Stimulated activated CD8-positive, alpha-beta memory T cell treated with anti-CD3 and anti-CD28 coated beads, Interleukin-12 subunit alpha, Interleukin-12 subunit beta, amount 100 ng/mL, for 24 hours (primary cell): ENCODE results near the gene PCDHGC3.

ENCODE experiments used
- DNase-seq: peaks from one replicate; pipeline ENCODE4 v3.0.0-alpha.2; 2020; ENCODE audit errors: extremely low read depth

The PCDHGC3 gene

GRCh38 chr5:141508440-141508797, 32.7 kb downstream of the PCDHGC3 start:
- DNase-seq: no peak

DNA sequence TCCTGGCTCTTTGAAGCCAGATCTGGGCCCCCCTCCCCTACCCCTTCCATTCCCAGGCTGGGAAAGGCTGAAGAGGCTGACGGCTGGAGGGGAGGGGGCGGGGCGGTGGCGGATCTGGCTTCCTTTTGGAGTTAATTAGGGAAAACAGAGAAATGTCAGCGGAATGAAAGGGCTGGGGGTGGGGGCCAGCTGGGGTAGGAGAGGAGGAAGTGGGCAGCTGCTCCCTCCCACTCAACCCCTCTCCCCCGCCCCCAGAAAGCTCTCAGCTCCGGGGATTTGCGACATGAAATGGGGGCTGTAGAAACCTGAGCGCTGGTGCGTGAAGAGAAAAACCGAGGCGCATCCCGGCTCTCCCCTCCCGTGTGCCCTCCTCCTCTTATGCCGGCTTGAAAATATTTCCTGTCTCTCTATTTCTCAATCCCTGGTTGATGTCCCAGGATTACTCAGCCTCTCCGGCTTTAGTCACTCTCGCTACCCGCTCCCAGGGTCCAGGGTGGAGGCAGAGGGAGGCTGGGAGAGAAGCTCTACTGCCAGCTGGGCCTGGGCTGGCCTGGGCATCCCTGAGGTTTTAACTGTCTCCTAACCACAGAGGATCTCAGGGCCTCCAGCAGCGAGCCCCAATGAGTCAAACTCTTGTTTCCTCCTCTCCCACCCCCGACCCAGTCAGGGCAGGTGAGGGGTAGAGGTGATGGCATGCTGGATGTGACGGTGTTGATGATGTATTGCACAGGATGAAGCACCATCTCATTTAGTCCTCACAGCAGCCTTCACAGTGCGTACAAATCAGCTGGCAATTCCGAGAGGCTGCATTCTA, 33.2 kb downstream of the PCDHGC3 start:
- no peak for DNase-seq

DNA sequence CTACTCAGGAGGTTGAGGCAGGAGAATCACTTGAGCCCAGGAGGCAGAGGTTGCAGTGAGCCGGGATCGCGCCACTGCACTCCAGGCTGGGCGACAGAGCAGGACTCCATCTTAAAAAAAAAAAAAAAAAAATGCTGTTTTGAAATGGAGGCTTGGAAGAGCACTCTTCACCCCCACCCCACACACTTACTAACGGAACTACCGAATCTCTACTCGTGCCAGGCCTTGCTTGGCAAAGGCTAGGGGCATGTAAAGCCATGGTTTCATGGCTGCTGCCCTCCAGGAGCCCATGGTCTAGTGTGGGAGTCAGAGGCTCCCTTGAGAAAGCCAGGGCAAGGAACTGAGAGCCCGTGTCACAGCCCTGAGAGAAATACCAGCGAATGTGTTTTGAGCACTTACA, 34.4 kb downstream of the PCDHGC3 start:
- DNase-seq: no peak

- no peak for DNase-seq
These were observed 35.3 kb downstream of the PCDHGC3 start for GRCh38 chr5:141510850-141511601.

DNA sequence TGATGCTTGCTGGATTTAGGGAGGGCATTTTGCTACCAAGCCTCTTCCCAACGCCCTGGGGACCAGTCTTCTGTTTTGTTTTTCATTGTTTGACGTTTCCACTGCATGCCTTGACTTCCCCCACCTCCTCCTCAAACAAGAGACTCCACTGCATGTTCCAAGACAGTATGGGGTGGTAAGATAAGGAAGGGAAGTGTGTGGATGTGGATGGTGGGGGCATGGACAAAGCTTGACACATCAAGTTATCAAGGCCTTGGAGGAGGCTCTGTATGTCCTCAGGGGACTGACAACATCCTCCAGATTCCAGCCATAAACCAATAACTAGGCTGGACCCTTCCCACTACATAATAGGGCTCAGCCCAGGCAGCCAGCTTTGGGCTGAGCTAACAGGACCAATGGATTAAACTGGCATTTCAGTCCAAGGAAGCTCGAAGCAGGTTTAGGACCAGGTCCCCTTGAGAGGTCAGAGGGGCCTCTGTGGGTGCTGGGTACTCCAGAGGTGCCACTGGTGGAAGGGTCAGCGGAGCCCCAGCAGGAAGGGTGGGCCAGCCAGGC, 36.1 kb downstream of the PCDHGC3 start:
- no peak for DNase-seq

GRCh38 chr5:141512390-141512910, 36.7 kb downstream of the PCDHGC3 start:
- peak; percentile 56 for DNase-seq

DNA sequence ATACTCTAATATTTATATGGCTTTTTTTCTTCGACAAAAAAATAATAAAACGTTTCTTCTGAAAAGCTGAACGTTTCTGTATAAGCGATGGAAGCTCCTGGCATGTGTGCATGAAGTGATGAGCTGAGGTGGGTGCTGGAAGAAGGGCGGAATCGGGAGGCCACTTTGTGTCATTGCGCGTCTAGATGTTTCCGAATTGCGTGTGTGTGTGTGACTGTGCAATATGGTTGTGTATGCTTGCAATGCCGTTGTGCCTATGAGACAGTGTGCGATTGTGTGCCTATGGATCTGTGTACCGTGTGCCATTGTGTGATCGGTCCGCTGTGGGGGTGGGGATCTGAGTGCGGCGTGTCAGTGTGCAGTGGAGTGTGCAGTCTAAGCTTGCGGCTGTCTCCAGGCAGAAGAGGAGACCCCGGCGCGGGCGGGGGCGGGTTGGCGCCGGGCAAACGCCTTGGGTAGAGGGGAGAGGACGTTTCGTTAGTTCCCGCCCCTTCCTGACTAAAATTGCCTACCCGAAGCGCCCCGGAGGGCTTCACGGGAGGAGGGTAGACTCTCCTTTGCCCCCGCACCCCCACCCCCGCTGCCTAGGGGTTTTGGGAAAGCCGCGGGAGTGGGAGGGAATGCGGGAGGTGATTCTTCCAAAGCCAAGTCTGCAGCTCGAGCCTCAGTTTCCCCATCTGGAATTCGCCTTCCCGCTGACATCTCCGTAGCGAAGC, 37.3 kb downstream of the PCDHGC3 start:
- no peak for DNase-seq

GRCh38 chr5:141513627-141514329, 38.0 kb downstream of the PCDHGC3 start:
- DNase-seq: peak; percentile 36

DNA sequence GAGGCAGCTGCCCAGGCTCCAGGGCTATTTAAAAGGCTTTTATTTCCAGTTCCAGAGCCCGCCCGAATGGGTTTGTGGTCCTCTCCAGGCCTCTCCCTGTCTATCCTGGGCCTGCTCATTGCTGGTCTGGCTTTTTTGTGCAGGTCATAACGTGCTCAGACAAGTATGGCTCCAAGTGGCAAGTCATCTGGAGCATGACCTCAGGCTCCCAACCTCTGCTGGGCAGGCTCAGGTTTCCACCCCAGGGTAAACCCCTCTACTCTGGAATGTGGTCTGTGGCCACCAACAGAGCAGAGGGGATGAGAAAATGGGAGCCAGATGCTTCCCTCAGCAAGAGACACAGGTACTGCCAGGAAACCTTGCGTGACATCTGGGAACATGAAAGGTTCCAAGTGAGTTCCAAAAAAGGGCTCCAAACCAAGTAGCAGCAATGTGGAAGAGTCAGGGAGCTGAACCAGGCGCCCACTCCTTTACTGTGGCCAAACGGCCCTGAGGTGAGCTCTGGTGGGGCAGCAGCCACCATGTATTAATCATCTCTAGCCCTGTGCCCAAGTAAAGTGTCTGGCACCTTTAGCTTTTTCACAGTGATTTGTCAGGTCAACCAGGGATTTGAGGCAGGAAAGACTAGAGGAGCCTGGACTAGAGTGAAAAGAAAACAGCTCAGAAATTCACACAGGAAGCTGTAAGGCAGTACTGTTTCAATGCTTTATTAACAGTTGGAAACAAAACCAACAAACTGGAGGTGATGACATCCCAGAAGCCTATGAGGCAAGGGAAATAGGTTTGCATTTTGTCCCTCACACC, 38.8 kb downstream of the PCDHGC3 start:
- DNase-seq: no peak

GRCh38 chr5:141515141-141515540, 39.4 kb downstream of the PCDHGC3 start:
- no peak for DNase-seq

DNA sequence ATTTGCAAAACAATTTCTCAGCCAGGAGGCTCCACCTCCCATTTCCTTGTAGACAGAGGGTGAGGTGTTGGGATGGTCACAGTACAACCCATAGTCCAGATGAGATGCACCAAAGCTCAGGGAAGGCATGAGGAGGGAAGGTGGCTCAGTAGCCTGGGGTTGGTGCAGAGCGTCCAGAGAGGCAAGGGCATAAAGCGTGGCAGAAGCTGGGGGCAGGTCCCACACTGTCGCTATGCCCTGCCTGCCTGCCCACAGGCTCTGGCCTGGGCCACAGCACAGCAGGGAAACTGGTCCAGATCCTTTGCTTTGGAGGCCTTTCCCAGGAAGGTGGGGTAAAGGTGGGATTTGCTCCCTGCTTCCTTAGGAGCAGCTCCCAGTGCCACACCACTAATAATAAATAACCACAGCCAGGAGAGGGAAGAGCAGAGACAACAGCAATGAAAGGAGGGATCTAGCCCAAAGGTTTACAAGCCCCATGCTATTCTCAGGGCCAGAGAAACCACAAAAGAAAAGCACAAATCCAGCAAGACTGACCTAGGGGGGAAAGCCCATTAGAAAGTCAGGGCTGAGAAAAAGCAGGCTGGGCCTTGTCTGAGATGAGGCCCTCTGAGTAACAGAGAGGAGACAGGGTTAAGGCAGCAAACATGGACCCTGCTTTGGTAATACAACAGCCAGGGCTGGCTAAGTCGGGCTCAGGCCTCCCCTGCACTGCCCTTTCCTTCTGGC, 40.3 kb downstream of the PCDHGC3 start:
- no peak for DNase-seq

GRCh38 chr5:141516672-141517025, 40.9 kb downstream of the PCDHGC3 start:
- no peak for DNase-seq

DNA sequence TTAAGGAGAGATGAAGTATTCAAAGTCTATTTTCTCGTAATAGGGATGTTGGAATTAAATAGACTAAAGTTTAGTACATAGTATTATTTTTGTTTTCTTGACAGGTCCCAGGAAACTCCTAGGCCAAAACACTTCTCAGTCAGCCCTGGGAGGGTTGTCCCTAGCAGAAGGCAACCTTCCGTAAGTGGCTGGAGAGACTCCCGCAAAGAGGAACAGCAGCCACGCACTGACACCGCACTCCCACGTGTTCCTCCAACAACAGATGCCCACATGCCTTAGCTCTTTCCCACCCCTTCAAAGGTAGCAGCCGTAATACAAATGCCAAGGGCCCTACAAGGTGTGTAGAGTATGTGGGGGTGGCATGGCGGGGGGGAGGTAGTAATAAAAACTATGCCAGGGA, 41.5 kb downstream of the PCDHGC3 start:
- DNase-seq: no peak

- DNase-seq: no peak
These were observed 42.3 kb downstream of the PCDHGC3 start for GRCh38 chr5:141517880-141518617.

DNA sequence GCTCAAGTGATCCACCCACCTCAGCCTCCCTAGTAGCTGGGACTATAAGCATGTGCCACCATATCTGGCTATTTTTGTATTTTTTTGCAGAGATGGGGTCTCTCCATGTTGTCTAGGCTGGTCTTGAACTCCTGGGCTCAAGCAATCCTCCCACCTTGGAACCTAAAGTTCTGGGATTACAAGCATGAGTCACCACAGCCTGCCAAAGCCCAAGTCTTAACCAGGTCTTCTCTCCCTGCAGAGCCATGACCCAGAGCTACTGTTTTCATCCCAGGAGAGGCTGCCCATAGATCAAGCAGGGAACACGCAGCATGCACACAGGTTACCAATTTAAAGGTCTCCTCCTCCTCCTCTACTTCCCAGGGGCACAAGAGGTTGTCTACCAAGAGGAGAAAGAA, 42.9 kb downstream of the PCDHGC3 start:
- no peak for DNase-seq

GRCh38 chr5:141519605-141520565, 44.1 kb downstream of the PCDHGC3 start:
- no peak for DNase-seq

- no peak for DNase-seq
These were observed 45.5 kb downstream of the PCDHGC3 start for GRCh38 chr5:141521244-141521781.

- no peak for DNase-seq
These were observed 46.5 kb downstream of the PCDHGC3 start for GRCh38 chr5:141522301-141522700.
